Hematopoietic multipotent progenitor cell treated with erythropoietin and hydrocortisone succinate and interleukin-3 and kit ligand, for 15 days (in vitro differentiated cells): ENCODE measurements around the gene ERGIC2.
"Not testable (repeated sequence)": the region's sequence is repeated elsewhere in the genome, so short reads cannot be mapped to it uniquely, and the experiment has no call there.

Experiments used
- DNase-seq: peaks from one replicate; pipeline ENCODE4 v3.0.0-alpha.2; 2015; ENCODE audit warnings: low spot score

ERGIC2 gene, protein sequence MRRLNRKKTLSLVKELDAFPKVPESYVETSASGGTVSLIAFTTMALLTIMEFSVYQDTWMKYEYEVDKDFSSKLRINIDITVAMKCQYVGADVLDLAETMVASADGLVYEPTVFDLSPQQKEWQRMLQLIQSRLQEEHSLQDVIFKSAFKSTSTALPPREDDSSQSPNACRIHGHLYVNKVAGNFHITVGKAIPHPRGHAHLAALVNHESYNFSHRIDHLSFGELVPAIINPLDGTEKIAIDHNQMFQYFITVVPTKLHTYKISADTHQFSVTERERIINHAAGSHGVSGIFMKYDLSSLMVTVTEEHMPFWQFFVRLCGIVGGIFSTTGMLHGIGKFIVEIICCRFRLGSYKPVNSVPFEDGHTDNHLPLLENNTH

GRCh38 chr12:29380536-29381523 is at the start of gene ERGIC2:
TSS of gene ERGIC2 (minus strand) at chr12:29381172. CDS start at chr12:29371633, 9,539 bp downstream.
- peak; percentile 98 for DNase-seq

DNA sequence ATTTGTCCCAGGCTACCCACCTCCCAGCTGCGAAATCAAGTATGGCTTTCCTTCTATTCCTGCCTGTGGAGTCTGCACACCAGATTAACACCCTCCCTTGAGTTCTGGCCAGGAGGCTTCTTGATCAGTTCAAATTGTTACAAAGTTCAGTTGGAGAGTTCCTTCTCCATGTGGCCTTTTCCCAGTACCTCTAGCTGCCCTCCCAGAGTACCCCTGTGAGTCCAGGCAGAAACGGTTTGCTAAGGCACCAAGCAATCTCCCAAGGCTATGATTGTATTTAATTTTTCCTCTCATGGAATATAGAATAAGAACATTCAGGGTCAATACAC is 49.7 kb upstream of the ERGIC2 start:
- no peak for DNase-seq

DNA sequence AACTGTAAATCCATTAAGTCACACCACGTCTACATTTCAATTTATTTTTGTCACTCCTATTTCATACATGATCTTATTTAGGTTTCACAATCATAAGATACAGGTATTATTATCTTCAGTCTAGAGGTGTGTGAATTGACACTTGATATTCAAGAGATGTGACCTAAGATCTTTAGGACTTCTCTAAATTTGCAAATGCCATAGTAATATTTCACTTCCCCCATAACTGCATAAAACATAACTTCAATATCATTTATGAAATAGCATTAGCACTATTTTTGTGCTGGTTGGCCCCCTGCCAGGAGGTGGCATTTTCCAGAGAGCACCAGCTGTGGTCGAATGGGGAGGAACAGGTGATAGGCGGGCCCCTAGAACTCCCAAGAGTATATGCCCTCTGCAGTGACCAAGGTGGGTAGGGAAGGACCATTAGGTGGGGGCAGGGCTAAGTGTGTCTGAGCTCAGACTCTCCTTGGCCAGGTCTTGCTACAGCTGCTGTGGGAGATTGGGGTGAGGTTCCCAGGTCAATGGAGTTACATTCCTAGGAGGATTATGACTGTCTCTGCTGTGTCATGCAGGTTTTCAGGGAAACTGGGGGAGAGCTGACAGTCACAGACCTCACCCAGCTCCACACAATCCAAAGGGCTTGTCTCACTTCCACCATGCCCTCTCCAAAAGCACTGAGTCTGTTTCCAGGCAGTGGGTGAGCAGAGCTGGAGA is 49.2 kb upstream of the ERGIC2 start:
- DNase-seq = no peak

- DNase-seq = no peak
Measured at GRCh38 chr12:29428633-29429032, 47.7 kb upstream of the ERGIC2 start.

DNA sequence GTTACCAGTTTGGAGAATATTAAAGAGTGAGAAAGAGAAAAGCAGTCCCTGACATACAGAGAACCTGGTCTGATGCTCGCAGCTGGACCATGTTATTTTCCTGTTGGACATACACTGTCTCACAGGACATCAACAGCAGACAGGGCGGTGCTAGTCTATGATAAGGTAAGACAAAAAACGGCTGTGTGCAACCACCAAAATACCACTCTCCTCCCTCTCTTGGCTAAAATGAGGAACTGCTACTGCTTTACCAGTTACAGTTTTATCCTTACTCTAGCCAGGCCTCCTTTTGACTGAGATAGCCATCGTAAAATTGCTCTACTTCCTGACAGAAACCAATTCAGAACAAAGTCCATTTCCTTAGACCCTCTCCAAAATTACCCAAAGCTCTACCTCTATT is 47.0 kb upstream of the ERGIC2 start:
- no peak for DNase-seq

- DNase-seq = no peak
Measured at GRCh38 chr12:29426498-29426897, 45.5 kb upstream of the ERGIC2 start.

GRCh38 chr12:29425722-29426121 is 44.8 kb upstream of the ERGIC2 start:
- DNase-seq = no peak

DNA sequence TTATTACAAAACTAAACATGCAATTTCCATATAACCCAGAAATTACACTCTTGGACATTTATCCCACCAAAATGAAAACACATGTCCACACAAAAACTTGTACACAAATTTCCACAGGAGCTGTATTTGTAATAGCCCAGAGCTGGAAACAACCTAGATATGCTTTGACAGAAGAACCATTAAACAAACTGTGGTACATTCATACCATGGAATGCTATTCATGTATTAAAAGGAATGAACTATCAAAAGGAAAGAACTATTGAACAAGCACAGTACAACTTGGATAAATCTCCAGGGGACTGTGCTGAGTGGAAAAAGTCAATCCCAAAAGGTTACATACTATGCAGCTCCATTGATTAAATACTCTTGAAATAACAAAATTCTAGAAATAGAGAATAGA is 35.8 kb upstream of the ERGIC2 start:
- no peak for DNase-seq

- DNase-seq = no peak
Measured at GRCh38 chr12:29415111-29415510, 34.1 kb upstream of the ERGIC2 start.

DNA sequence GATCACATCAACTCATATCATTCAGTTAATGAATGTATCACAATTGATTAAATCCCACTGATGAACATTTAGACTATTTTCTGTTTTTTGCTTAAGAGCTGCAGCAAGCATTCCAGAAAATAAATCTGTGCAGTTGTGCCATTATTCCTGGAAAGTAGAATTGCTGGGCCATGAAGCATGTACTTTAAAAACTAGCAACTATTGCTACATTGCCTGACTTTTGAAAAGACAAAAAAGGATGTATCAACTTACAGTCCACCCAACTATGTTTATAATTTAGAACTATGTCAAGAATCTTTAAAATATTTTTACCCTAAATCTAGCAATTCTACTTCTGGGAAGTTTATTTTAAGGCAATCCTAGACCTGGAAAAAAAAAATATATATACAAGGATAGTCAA is 33.4 kb upstream of the ERGIC2 start:
- no peak for DNase-seq

DNA sequence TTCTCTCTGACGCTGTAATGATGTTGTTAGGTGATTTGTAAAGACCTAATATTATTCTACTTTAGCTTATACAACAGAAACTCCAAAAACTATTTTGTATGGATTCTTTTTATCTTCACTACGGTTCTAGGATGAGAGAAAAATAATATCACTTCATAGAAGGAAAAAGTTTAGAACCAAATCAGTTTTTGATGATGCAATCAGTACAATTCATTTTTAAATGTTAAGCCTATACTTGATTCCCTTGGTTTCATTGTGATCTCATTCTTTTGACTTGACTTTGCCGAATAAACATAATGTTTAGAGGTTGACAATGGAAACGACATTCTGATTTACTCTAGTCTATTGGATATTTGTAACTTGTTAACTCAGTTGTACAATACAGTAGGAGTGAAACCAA is 24.6 kb upstream of the ERGIC2 start:
- DNase-seq = no peak

- no peak for DNase-seq
Measured at GRCh38 chr12:29403991-29404390, 23.0 kb upstream of the ERGIC2 start.

DNA sequence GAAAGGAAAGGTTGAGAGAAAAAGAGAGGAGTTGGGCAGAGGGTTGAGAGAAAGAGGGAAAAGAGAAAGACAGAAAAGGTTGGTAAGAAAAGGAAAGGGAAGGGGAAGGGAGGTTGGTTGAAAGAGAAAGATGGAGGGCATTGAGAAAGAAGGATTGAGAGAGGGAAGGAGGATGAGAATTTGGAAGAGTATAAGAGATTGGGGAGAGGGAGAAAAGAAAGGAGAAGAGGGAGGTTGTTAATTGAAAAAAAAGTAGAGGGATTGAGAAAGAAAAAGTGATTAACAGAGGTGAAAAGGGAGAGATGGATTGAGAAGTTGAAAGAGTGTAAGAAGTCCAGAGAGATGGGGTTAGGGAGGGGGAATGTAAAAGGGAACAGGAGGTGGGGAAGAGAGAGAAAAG is 21.5 kb upstream of the ERGIC2 start:
- DNase-seq = no peak

GRCh38 chr12:29398495-29398894 is 17.5 kb upstream of the ERGIC2 start:
- no peak for DNase-seq

GRCh38 chr12:29396774-29397173 is 15.8 kb upstream of the ERGIC2 start:
- no peak for DNase-seq

GRCh38 chr12:29395356-29395755 is 14.4 kb upstream of the ERGIC2 start:
- no peak for DNase-seq

GRCh38 chr12:29390419-29390818 is 9.4 kb upstream of the ERGIC2 start:
- not testable (repeated sequence) for DNase-seq

- no peak for DNase-seq
Measured at GRCh38 chr12:29389295-29389919, 8.4 kb upstream of the ERGIC2 start.

DNA sequence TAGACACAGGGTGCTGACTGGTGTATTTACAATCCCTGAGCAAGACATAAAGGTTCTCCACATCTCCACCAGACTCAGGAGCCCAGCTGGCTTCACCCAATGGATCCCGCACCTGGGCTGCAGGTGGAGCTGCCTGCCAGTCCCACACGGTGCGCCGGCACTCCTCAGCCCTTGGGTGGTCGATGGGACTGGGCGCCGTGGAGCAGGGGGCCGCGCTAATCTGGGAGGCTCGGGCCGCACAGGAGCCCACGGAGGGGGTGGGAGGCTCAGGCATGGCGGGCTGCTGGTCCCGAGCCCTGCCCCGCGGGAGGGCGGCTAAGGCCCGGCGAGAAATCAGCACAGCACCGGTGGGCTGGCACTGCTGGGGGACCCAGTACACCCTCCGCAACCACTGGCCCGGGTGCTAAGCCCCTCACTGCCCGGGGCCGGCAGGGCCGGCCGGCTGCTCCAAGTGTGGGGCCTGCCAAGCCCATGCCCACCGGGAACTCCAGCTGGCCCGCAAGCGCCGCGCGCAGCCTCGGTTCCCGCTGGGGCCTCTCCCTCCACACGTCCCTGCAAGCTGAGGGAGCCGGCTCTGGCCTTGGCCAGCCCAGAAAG is 5.2 kb upstream of the ERGIC2 start:
- DNase-seq = not testable (repeated sequence)

DNA sequence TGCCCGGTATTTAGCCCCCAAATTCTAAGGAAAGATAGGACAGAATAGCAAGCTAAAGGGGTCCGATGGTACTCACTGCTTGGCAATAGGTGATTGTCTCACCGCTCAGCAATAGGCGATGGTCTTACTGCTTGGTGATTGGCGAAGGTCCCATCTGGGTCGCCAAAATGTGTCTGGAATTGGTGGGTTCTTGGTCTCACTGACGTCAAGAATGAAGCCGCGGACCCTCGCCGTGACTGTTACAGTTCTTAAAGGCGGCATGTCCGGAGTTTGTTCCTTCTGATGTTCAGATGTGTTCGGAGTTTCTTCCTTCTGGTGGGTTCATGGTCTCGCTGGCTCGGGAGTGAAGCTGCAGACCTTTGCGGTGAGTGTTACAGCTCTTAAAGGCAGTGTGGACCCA is 4.2 kb upstream of the ERGIC2 start:
- DNase-seq = not testable (repeated sequence)

- DNase-seq = no peak
Measured at GRCh38 chr12:29382251-29382650, 1.3 kb upstream of the ERGIC2 start.

- DNase-seq = no peak
Measured at GRCh38 chr12:29376118-29376517, 4.9 kb downstream of the ERGIC2 start.
